NCI-H748 treated with DMSO at 0.1 percent for 48 hours (cell line): ENCODE data around the gene CD55.

Experiments
- DNase-seq: peaks from one replicate; lab custom pipeline; 2025; lab: John Stamatoyannopoulos, UW

CD55 gene

GRCh38 chr1:207362962-207363860 lies 41.7 kb downstream of the CD55 start:
- no peak for DNase-seq

- no peak for DNase-seq
These were observed 42.4 kb downstream of the CD55 start for GRCh38 chr1:207363871-207364270.

- no peak for DNase-seq
These were observed 43.1 kb downstream of the CD55 start for GRCh38 chr1:207364614-207365013.

GRCh38 chr1:207365063-207365462 lies 43.6 kb downstream of the CD55 start:
- DNase-seq, result no peak

- no peak for DNase-seq
These were observed 44.5 kb downstream of the CD55 start for GRCh38 chr1:207366022-207366421.

GRCh38 chr1:207388721-207389120 lies 67.2 kb downstream of the CD55 start:
- no peak for DNase-seq

- no peak for DNase-seq
These were observed 68.4 kb downstream of the CD55 start for GRCh38 chr1:207389728-207390464.

GRCh38 chr1:207393610-207394009 lies 72.1 kb downstream of the CD55 start:
- no peak for DNase-seq

- no peak for DNase-seq
These were observed 74.8 kb downstream of the CD55 start for GRCh38 chr1:207396168-207396746.

GRCh38 chr1:207397525-207397926 lies 76.0 kb downstream of the CD55 start:
- DNase-seq, result no peak

GRCh38 chr1:207398986-207399385 lies 77.5 kb downstream of the CD55 start:
- DNase-seq, result no peak

GRCh38 chr1:207401578-207401977 lies 80.1 kb downstream of the CD55 start:
- no peak for DNase-seq

- DNase-seq, result no peak
These were observed 81.3 kb downstream of the CD55 start for GRCh38 chr1:207402744-207403143.

- DNase-seq, result peak; percentile 61
These were observed 83.5 kb downstream of the CD55 start for GRCh38 chr1:207404849-207405525.

GRCh38 chr1:207405814-207406213 lies 84.3 kb downstream of the CD55 start:
- no peak for DNase-seq

- DNase-seq, result no peak
These were observed 86.3 kb downstream of the CD55 start for GRCh38 chr1:207407655-207408260.
